MCF 10A (cell line): ENCODE measurements around the gene C2CD4C. TPM values are rescaled to one million over a fixed set of nuclear protein-coding genes. Genes with fewer than 3 reads are reported as not detected.

Experiments
- BruUV-seq: library from RNA; stranded (reverse); fragments of 400-500 nt; replicated peaks from 2 replicates; lab custom pipeline; 2021; lab: Mats Ljungman, UMichigan
- CTCF ChIA-PET: fragments of 300-600 bp; sonication (Branson Sonifier 250); formaldehyde crosslinking; extraction: SDS; loops from one replicate; lab custom pipeline; 2021; ENCODE audit warnings: antibody characterized with exemption, inconsistent platforms; lab: Yijun Ruan, JAX
- POLR2A ChIA-PET: fragments of 300-600, 350-650 bp; sonication (Branson Sonifier 250); formaldehyde crosslinking; extraction: SDS; loops from one replicate; lab custom pipeline; 2020; ENCODE audit warnings: antibody characterized with exemption, inconsistent platforms; lab: Yijun Ruan, JAX
- DNase-seq: peaks from one replicate; pipeline ENCODE4 v3.0.0-alpha.2; 2018; ENCODE audit not compliant: unreplicated experiment
- H3K27ac Mint-ChIP-seq: one replicate; pipeline ENCODE4 v1.8.0; 2022; ENCODE audit warnings: mild to moderate bottlenecking, low read depth, mixed read lengths; ENCODE audit not compliant: unreplicated experiment
- H3K27me3 Mint-ChIP-seq: one replicate; pipeline ENCODE4 v1.8.0; 2022; ENCODE audit warnings: mixed read lengths; ENCODE audit not compliant: insufficient read depth, unreplicated experiment
- H3K36me3 Mint-ChIP-seq: one replicate; pipeline ENCODE4 v1.8.0; 2022; ENCODE audit warnings: mild to moderate bottlenecking, moderate library complexity, mixed read lengths; ENCODE audit not compliant: insufficient read depth, unreplicated experiment
- H3K4me1 Mint-ChIP-seq: one replicate; pipeline ENCODE4 v1.8.0; 2022; ENCODE audit warnings: mixed read lengths; ENCODE audit not compliant: insufficient read depth, unreplicated experiment
- H3K4me3 Mint-ChIP-seq: one replicate; pipeline ENCODE4 v1.8.0; 2022; ENCODE audit warnings: mild to moderate bottlenecking, moderate library complexity, mixed read lengths; ENCODE audit not compliant: unreplicated experiment
- H3K9me3 Mint-ChIP-seq: one replicate; pipeline ENCODE4 v1.8.0; 2022; ENCODE audit warnings: mixed read lengths; ENCODE audit not compliant: unreplicated experiment
- CTCF ChIP-seq: fragments of 200-600 bp; IDR thresholded peaks from one replicate; pipeline ENCODE4 v1.8.0; 2022; ENCODE audit warnings: antibody characterized with exemption, mild to moderate bottlenecking; ENCODE audit not compliant: unreplicated experiment
- intact Hi-C: fragments of 100-400 bp; cut with micrococcal nuclease; formaldehyde crosslinking; loops from 2 replicates; pipeline ENCODE4 v1.14.1; 2022
- total RNA-seq: library from RNA; stranded (reverse); gene quantifications from 2 replicates; pipeline ENCODE4 v1.2.3, GENCODE V29; 2022

C2CD4C gene
- total RNA-seq, 1 experiment from 2014 or later: 0.49 TPM

- no peak overlapping the region for H3K4me3 Mint-ChIP-seq
- no peak overlapping the region for H3K27ac Mint-ChIP-seq
- intact Hi-C loops: no loop called here
- TF ChIP-seq CTCF: no peak
- BruUV-seq: no TSS peak
- POLR2A ChIA-PET: no interaction called here
- CTCF ChIA-PET: no interaction called here
- H3K4me1 Mint-ChIP-seq: no peaks in the 10 kb centered on the region
- H3K36me3 Mint-ChIP-seq: no peaks in the 10 kb centered on the region
- no peaks in the 10 kb centered on the region for H3K9me3 Mint-ChIP-seq
- no peak for DNase-seq
- H3K27me3 Mint-ChIP-seq: peaks cover 30% of the 10 kb centered on the region
These were observed 42.0 kb downstream of the C2CD4C start for GRCh38 chr19:366951-367350.

GRCh38 chr19:366205-366783 lies 42.7 kb downstream of the C2CD4C start:
- Mint-ChIP-seq H3K36me3 (no peaks in the 10 kb centered on the region), H3K4me3 (no peak overlapping the region), H3K4me1 (no peaks in the 10 kb centered on the region), H3K27ac (no peak overlapping the region), H3K27me3 (peaks cover 30% of the 10 kb centered on the region), H3K9me3 (no peaks in the 10 kb centered on the region)
- BruUV-seq: no TSS peak
- intact Hi-C loops: no loop called here
- ChIA-PET CTCF (no interaction called here), POLR2A (no interaction called here)
- DNase-seq: no peak
- TF ChIP-seq CTCF: no peak

GRCh38 chr19:364496-365287 lies 44.3 kb downstream of the C2CD4C start:
- intact Hi-C loops: no loop called here
- Mint-ChIP-seq H3K4me3 (no peak overlapping the region), H3K9me3 (no peaks in the 10 kb centered on the region), H3K36me3 (no peaks in the 10 kb centered on the region), H3K4me1 (no peaks in the 10 kb centered on the region), H3K27ac (no peak overlapping the region), H3K27me3 (peaks cover 30% of the 10 kb centered on the region)
- CTCF ChIA-PET: no interaction called here
- POLR2A ChIA-PET: no interaction called here
- no TSS peak for BruUV-seq
- no peak for TF ChIP-seq CTCF
- DNase-seq: no peak

GRCh38 chr19:362683-363082 lies 46.3 kb downstream of the C2CD4C start:
- H3K4me3 Mint-ChIP-seq: no peak overlapping the region
- ChIA-PET CTCF (no interaction called here), POLR2A (interaction anchor here (1.0 kb wide), 1 partner anchor 11 kb away, joined by 4 read pairs; no protein-coding TSS in a partner anchor)
- no peaks in the 10 kb centered on the region for H3K4me1 Mint-ChIP-seq
- no peak for TF ChIP-seq CTCF
- no peak for DNase-seq
- intact Hi-C loops: no loop called here
- H3K9me3 Mint-ChIP-seq: no peaks in the 10 kb centered on the region
- H3K36me3 Mint-ChIP-seq: no peaks in the 10 kb centered on the region
- H3K27ac Mint-ChIP-seq: no peak overlapping the region
- no TSS peak for BruUV-seq
- H3K27me3 Mint-ChIP-seq: peaks cover 15% of the 10 kb centered on the region
